D721Med (cell line): ENCODE results near the gene MCOLN2.

Experiments
- DNase-seq: peaks from one replicate; pipeline ENCODE4 v3.0.0; 2011; ENCODE audit warnings: low spot score; ENCODE audit not compliant: insufficient read length
- FAIRE-seq: peaks from 2 replicates; lab custom pipeline; 2011; peaks lifted over from hg19 to GRCh38; lab: Jason Lieb, UNC
- CTCF ChIP-seq: IDR thresholded peaks from 2 replicates; pipeline ENCODE4 v1.5.1; 2012; ENCODE audit warnings: mild to moderate bottlenecking, control low read depth; ENCODE audit not compliant: insufficient read depth; ENCODE audit errors: missing control alignments

MCOLN2 gene

GRCh38 chr1:84933011-84933611 is 63.8 kb downstream of the MCOLN2 start:
- no peak for TF ChIP-seq CTCF
- FAIRE-seq (no peak), DNase-seq (no peak)

- DNase-seq (no peak), FAIRE-seq (no peak)
- TF ChIP-seq CTCF, result no peak
These were observed 66.1 kb downstream of the MCOLN2 start for GRCh38 chr1:84930831-84931230.

- FAIRE-seq, result no peak
- DNase-seq, result no peak
- TF ChIP-seq CTCF, result no peak
These were observed 66.6 kb downstream of the MCOLN2 start for GRCh38 chr1:84930329-84930728.

- FAIRE-seq, result no peak
- TF ChIP-seq CTCF, result no peak
These were observed 67.3 kb downstream of the MCOLN2 start for GRCh38 chr1:84929581-84929980.

GRCh38 chr1:84928979-84929378 is 67.9 kb downstream of the MCOLN2 start:
- FAIRE-seq (no peak), DNase-seq (no peak)
- TF ChIP-seq CTCF, result no peak

More at GRCh38 chr1:84929581-84929980, 67.3 kb downstream of the MCOLN2 start:
- DNase-seq, result no peak

GRCh38 chr1:84923317-84923716 is 73.6 kb downstream of the MCOLN2 start:
- FAIRE-seq (no peak), DNase-seq (no peak)
- no peak for TF ChIP-seq CTCF

- FAIRE-seq, result no peak
- no peak for TF ChIP-seq CTCF
These were observed 76.8 kb downstream of the MCOLN2 start for GRCh38 chr1:84920159-84920558.

More at GRCh38 chr1:84920159-84920558, 76.8 kb downstream of the MCOLN2 start:
- no peak for DNase-seq
